Measurements from ENCODE around the gene AGBL4. TPM values are rescaled to one million over a fixed set of nuclear protein-coding genes. Genes with fewer than 3 reads are reported as not detected.

AGBL4 gene
- total and polyA plus RNA-seq, 2 of the 4 experiments (the other 2 are of a cell fraction), result not detected

DNA sequence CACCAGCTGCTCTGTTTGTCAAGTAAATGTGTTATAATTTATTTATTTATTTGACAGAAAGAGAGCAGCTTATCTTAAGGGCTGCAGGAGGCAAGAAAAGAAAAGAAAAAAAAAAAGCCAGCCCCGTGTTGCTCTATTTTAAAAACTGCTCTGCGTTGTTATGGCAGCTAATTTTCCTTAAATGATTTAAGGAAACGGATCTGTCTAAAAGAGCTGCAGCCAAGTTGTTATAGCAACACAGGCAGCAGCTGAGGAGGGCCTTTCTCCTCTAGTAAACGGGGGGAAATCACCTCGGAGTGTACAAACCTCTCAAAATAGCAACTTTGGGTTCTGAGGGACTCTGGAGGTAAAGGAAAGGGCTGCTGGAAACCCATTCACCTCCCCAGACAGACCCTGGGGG is 1396.3 kb downstream of the AGBL4 start:
- H3K27ac ChIP-seq (ENCODE audit: insufficient read depth, low read length), result no peak overlapping the region
- ATAC-seq (ENCODE audit: low read depth) (no peak), DNase-seq (no peak)
- no peak overlapping the region for H2AK5ac ChIP-seq (ENCODE audit: low read depth, low read length)
- H3K9me3 ChIP-seq (ENCODE audit: control insufficient read depth, insufficient read depth, low read length), result no peaks in the 10 kb centered on the region
- no peak overlapping the region for H3K14ac ChIP-seq (replicated peaks; ENCODE audit: low read depth, low read length)
- H3K4me1 ChIP-seq (ENCODE audit: control insufficient read depth, insufficient read depth, low read length), result no peaks in the 10 kb centered on the region
- H4K8ac ChIP-seq (ENCODE audit: low read depth in 2 of 2, low read length in 2 of 2), result no peak overlapping the region
- no peaks in the 10 kb centered on the region for H3K79me1 ChIP-seq (ENCODE audit: low read depth in 1 of 2, low read length in 2 of 2)
- H2BK120ac ChIP-seq (ENCODE audit: low read depth, low read length), result no peak overlapping the region
- no peak for TF ChIP-seq POLR2A (IDR thresholded peaks at IDR 0.05; ENCODE audit: low read depth, low read length)
- TF ChIP-seq CHD1 (IDR thresholded peaks at IDR 0.05; ENCODE audit: low read depth, low read length), result no peak
- TF ChIP-seq, protein P1, sequence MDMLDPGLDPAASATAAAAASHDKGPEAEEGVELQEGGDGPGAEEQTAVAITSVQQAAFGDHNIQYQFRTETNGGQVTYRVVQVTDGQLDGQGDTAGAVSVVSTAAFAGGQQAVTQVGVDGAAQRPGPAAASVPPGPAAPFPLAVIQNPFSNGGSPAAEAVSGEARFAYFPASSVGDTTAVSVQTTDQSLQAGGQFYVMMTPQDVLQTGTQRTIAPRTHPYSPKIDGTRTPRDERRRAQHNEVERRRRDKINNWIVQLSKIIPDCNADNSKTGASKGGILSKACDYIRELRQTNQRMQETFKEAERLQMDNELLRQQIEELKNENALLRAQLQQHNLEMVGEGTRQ (IDR thresholded peaks at IDR 0.05; ENCODE audit: low read depth, low read length), result no peak
- no peak for TF ChIP-seq RCOR1 (IDR thresholded peaks at IDR 0.05; ENCODE audit: insufficient replicate concordance, low read length)
- H3K36me3 ChIP-seq (ENCODE audit: control insufficient read depth, insufficient read depth, low read length), result no peaks in the 10 kb centered on the region
- no peak overlapping the region for H2AK9ac ChIP-seq (replicated peaks; ENCODE audit: low read depth, low read length, poor library complexity)
- no peak overlapping the region for H2BK5ac ChIP-seq (ENCODE audit: low read depth, low read length, poor library complexity, severe bottlenecking)
- H4K20me1 ChIP-seq (ENCODE audit: insufficient read depth, low read length), result no peaks in the 10 kb centered on the region
- H4K91ac ChIP-seq (ENCODE audit: insufficient read depth, low read depth, low read length), result no peak overlapping the region
- dilution Hi-C loops (cut with HindIII; ENCODE audit: low sequenced_read_pairs, unreplicated experiment), result no loop called here
- no peaks in the 10 kb centered on the region for H3K27me3 ChIP-seq (ENCODE audit: control insufficient read depth, insufficient read depth, low read length)
- in situ Hi-C loops (cut with MboI; ENCODE audit: low sequenced_read_pairs), result no loop called here
- H3K9me1 ChIP-seq (ENCODE audit: insufficient read depth, low read length), result no peaks in the 10 kb centered on the region
- no peak overlapping the region for H3K4ac ChIP-seq (ENCODE audit: low read depth, low read length)
- BruUV-seq (replicated peaks), result no TSS peak
- no peak overlapping the region for H3K4me2 ChIP-seq (ENCODE audit: low read depth, low read length)
- H2AFZ ChIP-seq (replicated peaks; ENCODE audit: low read length, poor library complexity), result no peak overlapping the region
- no peak overlapping the region for H3K4me3 ChIP-seq (ENCODE audit: insufficient read depth, low read depth, low read length)
- no peak overlapping the region for H2BK15ac ChIP-seq (ENCODE audit: low read depth, low read length)
- ChIA-PET POLR2A (ENCODE audit: unreplicated experiment) (no interaction called here), CTCF (no interaction called here)
- H3K18ac ChIP-seq (ENCODE audit: low read depth, low read length), result no peak overlapping the region
- H3K23ac ChIP-seq (ENCODE audit: low read depth, low read length), result no peak overlapping the region
- no peak overlapping the region for H2BK20ac ChIP-seq (ENCODE audit: low read depth, low read length)
- no CpG with 5 or more reads among the region's 5 CpGs for WGBS, 2 experiments (ENCODE audit: extremely low coverage in 2 of 2, insufficient read length in 1 of 2)
- no peak overlapping the region for H4K5ac ChIP-seq (ENCODE audit: low read depth, low read length)
- H3K9ac ChIP-seq (ENCODE audit: low read depth, low read length), result no peak overlapping the region
- intact Hi-C loops (cut with micrococcal nuclease), result no loop called here
- no peak overlapping the region for H3K56ac ChIP-seq (ENCODE audit: extremely low read depth, insufficient read depth, low read length)
